NCI-H748 treated with DMSO at 0.1 percent for 48 hours (cell line): ENCODE measurements around the gene GLRA1.

ENCODE experiments used
- DNase-seq: peaks from one replicate; lab custom pipeline; 2025; lab: John Stamatoyannopoulos, UW

The GLRA1 gene

GRCh38 chr5:151772846-151773561 lies 151.6 kb downstream of the GLRA1 start:
- no peak for DNase-seq
